ENCODE measurements around the gene GLO1. TPM values are rescaled to one million over a fixed set of nuclear protein-coding genes. Genes with fewer than 3 reads are reported as not detected.

Gene GLO1
- total and polyA plus RNA-seq, 2 experiments from 2014 or later: 139 to 150 TPM

- Histone ChIP-seq H3K36me3 (ENCODE audit: low read depth) (no peaks in the 10 kb centered on the region), H2AFZ (no peak overlapping the region), H3K4me3 (no peak overlapping the region), H3F3A (ENCODE audit: insufficient read depth) (no peaks in the 10 kb centered on the region), H3K9me3 (ENCODE audit: low read depth) (no peaks in the 10 kb centered on the region), H3K9me2 (ENCODE audit: insufficient read depth) (no peaks in the 10 kb centered on the region), H3K27me3 (replicated peaks; ENCODE audit: insufficient read depth) (no peaks in the 10 kb centered on the region), H4K20me1 (ENCODE audit: insufficient read depth) (no peaks in the 10 kb centered on the region), H3K27ac (no peak overlapping the region), H3K79me2 (ENCODE audit: insufficient read depth) (peaks cover 95% of the 10 kb centered on the region), H3K4me1 (ENCODE audit: insufficient read depth) (no peaks in the 10 kb centered on the region), H3K4me2 (ENCODE audit: unreplicated experiment) (no peak overlapping the region), H3K9ac (no peak overlapping the region)
- DNase-seq: no peak
- TF ChIP-seq EZH2phosphoT487 (IDR thresholded peaks at IDR 0.05; ENCODE audit: insufficient read depth, low read depth) (no peak), EZH2 (IDR thresholded peaks at IDR 0.05; ENCODE audit: insufficient read depth, poor library complexity, severe bottlenecking) (no peak)
- in situ Hi-C loops (cut with MboI): no loop called here
Measured at GRCh38 chr6:38696345-38696744, 6.6 kb downstream of the GLO1 start.

- WGBS, 2 experiments (ENCODE audit: low coverage in 1 of 2, low lambda C conversion rate in 2 of 2, missing lambda C conversion rate in 2 of 2): 93 to 100% methylated on average over 1 of the region's 1 CpG
- Histone ChIP-seq H3K9ac (no peak overlapping the region), H3K79me2 (ENCODE audit: insufficient read depth) (peaks cover 95% of the 10 kb centered on the region), H2AFZ (no peak overlapping the region), H3K4me2 (ENCODE audit: unreplicated experiment) (no peak overlapping the region), H3K9me2 (ENCODE audit: insufficient read depth) (no peaks in the 10 kb centered on the region), H3F3A (ENCODE audit: insufficient read depth) (no peaks in the 10 kb centered on the region), H3K9me3 (ENCODE audit: low read depth) (no peaks in the 10 kb centered on the region), H3K36me3 (ENCODE audit: low read depth) (no peaks in the 10 kb centered on the region), H4K20me1 (ENCODE audit: insufficient read depth) (no peaks in the 10 kb centered on the region), H3K27ac (no peak overlapping the region), H3K4me3 (no peak overlapping the region), H3K27me3 (replicated peaks; ENCODE audit: insufficient read depth) (no peaks in the 10 kb centered on the region), H3K4me1 (ENCODE audit: insufficient read depth) (no peaks in the 10 kb centered on the region)
- in situ Hi-C loops (cut with MboI): no loop called here
- TF ChIP-seq EZH2 (IDR thresholded peaks at IDR 0.05; ENCODE audit: insufficient read depth, poor library complexity, severe bottlenecking): no peak
- no peak for TF ChIP-seq EZH2phosphoT487 (IDR thresholded peaks at IDR 0.05; ENCODE audit: insufficient read depth, low read depth)
- DNase-seq: no peak
Measured at GRCh38 chr6:38695933-38696332, 7.0 kb downstream of the GLO1 start.

GRCh38 chr6:38695227-38695900, 7.6 kb downstream of the GLO1 start:
- Histone ChIP-seq H3K4me3 (no peak overlapping the region), H3K27me3 (replicated peaks; ENCODE audit: insufficient read depth) (no peaks in the 10 kb centered on the region), H3K9me2 (ENCODE audit: insufficient read depth) (no peaks in the 10 kb centered on the region), H3K9me3 (ENCODE audit: low read depth) (no peaks in the 10 kb centered on the region), H3K36me3 (ENCODE audit: low read depth) (no peaks in the 10 kb centered on the region), H3K9ac (no peak overlapping the region), H3K4me1 (ENCODE audit: insufficient read depth) (no peaks in the 10 kb centered on the region), H3K79me2 (ENCODE audit: insufficient read depth) (peaks cover 95% of the 10 kb centered on the region), H4K20me1 (ENCODE audit: insufficient read depth) (no peaks in the 10 kb centered on the region), H3K27ac (no peak overlapping the region), H3K4me2 (ENCODE audit: unreplicated experiment) (no peak overlapping the region), H2AFZ (no peak overlapping the region), H3F3A (ENCODE audit: insufficient read depth) (no peaks in the 10 kb centered on the region)
- DNase-seq: no peak
- in situ Hi-C loops (cut with MboI): no loop called here
- WGBS, 2 experiments (ENCODE audit: low coverage in 1 of 2, low lambda C conversion rate in 2 of 2, missing lambda C conversion rate in 2 of 2): 98 to 100% methylated on average over 2 of the region's 2 CpGs
- TF ChIP-seq EZH2 (IDR thresholded peaks at IDR 0.05; ENCODE audit: insufficient read depth, poor library complexity, severe bottlenecking) (no peak), EZH2phosphoT487 (IDR thresholded peaks at IDR 0.05; ENCODE audit: insufficient read depth, low read depth) (no peak)

- Histone ChIP-seq H3K27me3 (replicated peaks; ENCODE audit: insufficient read depth) (no peaks in the 10 kb centered on the region), H3K4me2 (ENCODE audit: unreplicated experiment) (no peak overlapping the region), H3K9ac (no peak overlapping the region), H2AFZ (no peak overlapping the region), H3K9me2 (ENCODE audit: insufficient read depth) (no peaks in the 10 kb centered on the region), H3K79me2 (ENCODE audit: insufficient read depth) (peaks cover 75% of the 10 kb centered on the region), H3K4me3 (no peak overlapping the region), H3K9me3 (ENCODE audit: low read depth) (no peaks in the 10 kb centered on the region), H3K27ac (no peak overlapping the region), H3K36me3 (ENCODE audit: low read depth) (0 out of 2 replicates have a peak, but pooled peaks cover 5% of the 10 kb centered on the region), H4K20me1 (ENCODE audit: insufficient read depth) (no peaks in the 10 kb centered on the region), H3F3A (ENCODE audit: insufficient read depth) (no peaks in the 10 kb centered on the region), H3K4me1 (ENCODE audit: insufficient read depth) (no peaks in the 10 kb centered on the region)
- TF ChIP-seq EZH2 (IDR thresholded peaks at IDR 0.05; ENCODE audit: insufficient read depth, poor library complexity, severe bottlenecking) (no peak), EZH2phosphoT487 (IDR thresholded peaks at IDR 0.05; ENCODE audit: insufficient read depth, low read depth) (no peak)
- in situ Hi-C loops (cut with MboI): no loop called here
- DNase-seq: no peak
- 96 to 98% methylated on average over 6 of the region's 6 CpGs for WGBS, 2 experiments (ENCODE audit: low coverage in 1 of 2, low lambda C conversion rate in 2 of 2, missing lambda C conversion rate in 2 of 2)
Measured at GRCh38 chr6:38688579-38689087, 14.3 kb downstream of the GLO1 start.
